ENCODE data around the gene TNK2.

The TNK2 gene

DNA sequence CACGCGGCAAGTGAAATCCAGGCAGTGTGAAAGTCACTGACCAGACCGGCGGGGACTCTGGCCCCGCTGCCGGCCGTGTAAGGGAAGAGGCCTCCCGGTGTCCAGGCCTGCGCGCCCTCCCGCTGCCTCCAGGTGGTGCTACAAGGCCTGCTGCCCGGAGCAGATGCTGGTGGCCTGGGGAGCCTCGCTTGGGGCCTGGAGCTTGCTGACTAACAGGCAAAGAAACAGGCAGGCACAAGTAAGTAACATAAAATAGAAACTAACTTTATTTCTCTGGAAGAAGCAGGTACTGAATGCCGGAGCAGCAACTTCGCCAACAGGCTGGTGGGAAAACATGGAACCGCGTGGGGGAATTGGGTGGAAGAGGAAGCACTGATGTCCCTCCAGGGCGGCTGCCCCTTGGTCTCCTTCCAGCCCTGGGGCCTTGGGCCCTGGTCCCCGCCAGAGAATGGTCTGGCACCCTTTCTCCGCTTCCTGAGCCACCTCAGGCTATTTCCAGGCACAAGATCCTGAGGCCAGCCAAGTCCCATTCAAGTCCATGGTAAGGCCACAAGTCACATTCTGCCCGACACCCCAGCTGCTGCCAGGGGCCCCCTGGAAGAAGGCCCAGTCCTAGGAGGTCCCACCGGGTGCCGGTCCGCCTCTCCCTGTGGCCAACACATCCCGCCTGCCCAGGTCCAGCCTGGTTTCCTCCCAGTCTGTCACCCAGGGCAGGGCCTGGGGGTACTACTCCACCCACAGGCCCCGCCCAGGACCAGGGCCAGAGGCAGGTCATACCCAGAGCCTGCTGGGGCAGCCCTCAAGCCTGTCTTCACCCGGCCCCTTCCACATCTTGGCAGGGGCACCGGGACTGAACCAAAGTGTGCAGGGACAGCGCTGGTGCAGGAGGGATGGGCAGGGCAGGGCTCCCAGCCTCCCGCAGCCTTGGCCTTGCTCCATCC lies 45.0 kb downstream of the TNK2 start (continued):
- TF ChIP-seq ZNF146 (tag by site-specific recombination; IDR thresholded peaks at IDR 0.05) (no peak), YY1 (tag by site-specific recombination; IDR thresholded peaks at IDR 0.05) (no peak), GLI4 (tag by site-specific recombination; IDR thresholded peaks at IDR 0.05) (no peak), ZNF660 (tag by site-specific recombination; IDR thresholded peaks at IDR 0.05) (peak; percentile 68), ZIC2 (tag by site-specific recombination; IDR thresholded peaks at IDR 0.05) (no peak), ZNF302 (tag by site-specific recombination; IDR thresholded peaks at IDR 0.05; ENCODE audit: low read depth) (no peak), ZNF426 (tag by site-specific recombination; IDR thresholded peaks at IDR 0.05) (no peak), ZNF184 (tag by site-specific recombination; IDR thresholded peaks at IDR 0.05) (no peak), TCF7L2 (IDR thresholded peaks at IDR 0.05; ENCODE audit: borderline replicate concordance, low read depth, low read length) (no peak), ZNF132 (tag by site-specific recombination; IDR thresholded peaks at IDR 0.05; ENCODE audit: borderline replicate concordance) (no peak), KLF10 (tag by site-specific recombination; IDR thresholded peaks at IDR 0.05) (no peak), ZNF514 (tag by site-specific recombination; IDR thresholded peaks at IDR 0.05) (no peak), ZNF394 (tag by site-specific recombination; IDR thresholded peaks at IDR 0.05; ENCODE audit: borderline replicate concordance) (no peak), ZNF174 (tag by site-specific recombination; IDR thresholded peaks at IDR 0.05) (no peak), ZNF221 (tag by site-specific recombination; IDR thresholded peaks at IDR 0.05; ENCODE audit: borderline replicate concordance) (no peak), ZSCAN16 (tag by site-specific recombination; IDR thresholded peaks at IDR 0.05) (no peak)
- TF ChIP-seq, protein P1, sequence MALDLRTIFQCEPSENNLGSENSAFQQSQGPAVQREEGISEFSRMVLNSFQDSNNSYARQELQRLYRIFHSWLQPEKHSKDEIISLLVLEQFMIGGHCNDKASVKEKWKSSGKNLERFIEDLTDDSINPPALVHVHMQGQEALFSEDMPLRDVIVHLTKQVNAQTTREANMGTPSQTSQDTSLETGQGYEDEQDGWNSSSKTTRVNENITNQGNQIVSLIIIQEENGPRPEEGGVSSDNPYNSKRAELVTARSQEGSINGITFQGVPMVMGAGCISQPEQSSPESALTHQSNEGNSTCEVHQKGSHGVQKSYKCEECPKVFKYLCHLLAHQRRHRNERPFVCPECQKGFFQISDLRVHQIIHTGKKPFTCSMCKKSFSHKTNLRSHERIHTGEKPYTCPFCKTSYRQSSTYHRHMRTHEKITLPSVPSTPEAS (tag by site-specific recombination; IDR thresholded peaks at IDR 0.05) = no peak
- TF ChIP-seq, protein P2, sequence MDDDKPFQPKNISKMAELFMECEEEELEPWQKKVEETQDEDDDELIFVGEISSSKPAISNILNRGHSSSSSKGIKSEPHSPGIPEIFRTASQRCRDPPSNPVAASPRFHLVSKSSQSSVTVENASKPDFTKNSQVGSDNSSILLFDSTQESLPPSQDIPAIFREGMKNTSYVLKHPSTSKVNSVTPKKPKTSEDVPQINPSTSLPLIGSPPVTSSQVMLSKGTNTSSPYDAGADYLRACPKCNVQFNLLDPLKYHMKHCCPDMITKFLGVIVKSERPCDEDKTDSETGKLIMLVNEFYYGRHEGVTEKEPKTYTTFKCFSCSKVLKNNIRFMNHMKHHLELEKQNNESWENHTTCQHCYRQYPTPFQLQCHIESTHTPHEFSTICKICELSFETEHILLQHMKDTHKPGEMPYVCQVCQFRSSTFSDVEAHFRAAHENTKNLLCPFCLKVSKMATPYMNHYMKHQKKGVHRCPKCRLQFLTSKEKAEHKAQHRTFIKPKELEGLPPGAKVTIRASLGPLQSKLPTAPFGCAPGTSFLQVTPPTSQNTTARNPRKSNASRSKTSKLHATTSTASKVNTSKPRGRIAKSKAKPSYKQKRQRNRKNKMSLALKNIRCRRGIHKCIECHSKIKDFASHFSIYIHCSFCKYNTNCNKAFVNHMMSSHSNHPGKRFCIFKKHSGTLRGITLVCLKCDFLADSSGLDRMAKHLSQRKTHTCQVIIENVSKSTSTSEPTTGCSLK (tag by site-specific recombination; IDR thresholded peaks at IDR 0.05) = no peak
- TF ChIP-seq, protein P3, sequence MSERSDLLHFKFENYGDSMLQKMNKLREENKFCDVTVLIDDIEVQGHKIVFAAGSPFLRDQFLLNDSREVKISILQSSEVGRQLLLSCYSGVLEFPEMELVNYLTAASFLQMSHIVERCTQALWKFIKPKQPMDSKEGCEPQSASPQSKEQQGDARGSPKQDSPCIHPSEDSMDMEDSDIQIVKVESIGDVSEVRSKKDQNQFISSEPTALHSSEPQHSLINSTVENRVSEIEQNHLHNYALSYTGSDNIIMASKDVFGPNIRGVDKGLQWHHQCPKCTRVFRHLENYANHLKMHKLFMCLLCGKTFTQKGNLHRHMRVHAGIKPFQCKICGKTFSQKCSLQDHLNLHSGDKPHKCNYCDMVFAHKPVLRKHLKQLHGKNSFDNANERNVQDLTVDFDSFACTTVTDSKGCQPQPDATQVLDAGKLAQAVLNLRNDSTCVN (tag by site-specific recombination; optimal IDR thresholded peaks at IDR 0.05) = no peak
- TF ChIP-seq, protein P4, sequence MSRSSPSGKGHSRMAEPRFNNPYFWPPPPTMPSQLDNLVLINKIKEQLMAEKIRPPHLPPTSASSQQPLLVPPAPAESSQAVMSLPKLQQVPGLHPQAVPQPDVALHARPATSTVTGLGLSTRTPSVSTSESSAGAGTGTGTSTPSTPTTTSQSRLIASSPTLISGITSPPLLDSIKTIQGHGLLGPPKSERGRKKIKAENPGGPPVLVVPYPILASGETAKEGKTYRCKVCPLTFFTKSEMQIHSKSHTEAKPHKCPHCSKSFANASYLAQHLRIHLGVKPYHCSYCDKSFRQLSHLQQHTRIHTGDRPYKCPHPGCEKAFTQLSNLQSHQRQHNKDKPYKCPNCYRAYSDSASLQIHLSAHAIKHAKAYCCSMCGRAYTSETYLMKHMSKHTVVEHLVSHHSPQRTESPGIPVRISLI (tag by site-specific recombination; IDR thresholded peaks at IDR 0.05) = no peak
- TF ChIP-seq, protein P5, sequence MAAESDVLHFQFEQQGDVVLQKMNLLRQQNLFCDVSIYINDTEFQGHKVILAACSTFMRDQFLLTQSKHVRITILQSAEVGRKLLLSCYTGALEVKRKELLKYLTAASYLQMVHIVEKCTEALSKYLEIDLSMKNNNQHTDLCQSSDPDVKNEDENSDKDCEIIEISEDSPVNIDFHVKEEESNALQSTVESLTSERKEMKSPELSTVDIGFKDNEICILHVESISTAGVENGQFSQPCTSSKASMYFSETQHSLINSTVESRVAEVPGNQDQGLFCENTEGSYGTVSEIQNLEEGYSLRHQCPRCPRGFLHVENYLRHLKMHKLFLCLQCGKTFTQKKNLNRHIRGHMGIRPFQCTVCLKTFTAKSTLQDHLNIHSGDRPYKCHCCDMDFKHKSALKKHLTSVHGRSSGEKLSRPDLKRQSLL (tag by site-specific recombination; IDR thresholded peaks at IDR 0.05) = no peak
- TF ChIP-seq, protein P6, sequence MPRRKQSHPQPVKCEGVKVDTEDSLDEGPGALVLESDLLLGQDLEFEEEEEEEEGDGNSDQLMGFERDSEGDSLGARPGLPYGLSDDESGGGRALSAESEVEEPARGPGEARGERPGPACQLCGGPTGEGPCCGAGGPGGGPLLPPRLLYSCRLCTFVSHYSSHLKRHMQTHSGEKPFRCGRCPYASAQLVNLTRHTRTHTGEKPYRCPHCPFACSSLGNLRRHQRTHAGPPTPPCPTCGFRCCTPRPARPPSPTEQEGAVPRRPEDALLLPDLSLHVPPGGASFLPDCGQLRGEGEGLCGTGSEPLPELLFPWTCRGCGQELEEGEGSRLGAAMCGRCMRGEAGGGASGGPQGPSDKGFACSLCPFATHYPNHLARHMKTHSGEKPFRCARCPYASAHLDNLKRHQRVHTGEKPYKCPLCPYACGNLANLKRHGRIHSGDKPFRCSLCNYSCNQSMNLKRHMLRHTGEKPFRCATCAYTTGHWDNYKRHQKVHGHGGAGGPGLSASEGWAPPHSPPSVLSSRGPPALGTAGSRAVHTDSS (tag by site-specific recombination; IDR thresholded peaks at IDR 0.05) = no peak
- TF ChIP-seq, protein P7, sequence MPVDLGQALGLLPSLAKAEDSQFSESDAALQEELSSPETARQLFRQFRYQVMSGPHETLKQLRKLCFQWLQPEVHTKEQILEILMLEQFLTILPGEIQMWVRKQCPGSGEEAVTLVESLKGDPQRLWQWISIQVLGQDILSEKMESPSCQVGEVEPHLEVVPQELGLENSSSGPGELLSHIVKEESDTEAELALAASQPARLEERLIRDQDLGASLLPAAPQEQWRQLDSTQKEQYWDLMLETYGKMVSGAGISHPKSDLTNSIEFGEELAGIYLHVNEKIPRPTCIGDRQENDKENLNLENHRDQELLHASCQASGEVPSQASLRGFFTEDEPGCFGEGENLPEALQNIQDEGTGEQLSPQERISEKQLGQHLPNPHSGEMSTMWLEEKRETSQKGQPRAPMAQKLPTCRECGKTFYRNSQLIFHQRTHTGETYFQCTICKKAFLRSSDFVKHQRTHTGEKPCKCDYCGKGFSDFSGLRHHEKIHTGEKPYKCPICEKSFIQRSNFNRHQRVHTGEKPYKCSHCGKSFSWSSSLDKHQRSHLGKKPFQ (tag by site-specific recombination; IDR thresholded peaks at IDR 0.05) = no peak
- TF ChIP-seq, protein P8, sequence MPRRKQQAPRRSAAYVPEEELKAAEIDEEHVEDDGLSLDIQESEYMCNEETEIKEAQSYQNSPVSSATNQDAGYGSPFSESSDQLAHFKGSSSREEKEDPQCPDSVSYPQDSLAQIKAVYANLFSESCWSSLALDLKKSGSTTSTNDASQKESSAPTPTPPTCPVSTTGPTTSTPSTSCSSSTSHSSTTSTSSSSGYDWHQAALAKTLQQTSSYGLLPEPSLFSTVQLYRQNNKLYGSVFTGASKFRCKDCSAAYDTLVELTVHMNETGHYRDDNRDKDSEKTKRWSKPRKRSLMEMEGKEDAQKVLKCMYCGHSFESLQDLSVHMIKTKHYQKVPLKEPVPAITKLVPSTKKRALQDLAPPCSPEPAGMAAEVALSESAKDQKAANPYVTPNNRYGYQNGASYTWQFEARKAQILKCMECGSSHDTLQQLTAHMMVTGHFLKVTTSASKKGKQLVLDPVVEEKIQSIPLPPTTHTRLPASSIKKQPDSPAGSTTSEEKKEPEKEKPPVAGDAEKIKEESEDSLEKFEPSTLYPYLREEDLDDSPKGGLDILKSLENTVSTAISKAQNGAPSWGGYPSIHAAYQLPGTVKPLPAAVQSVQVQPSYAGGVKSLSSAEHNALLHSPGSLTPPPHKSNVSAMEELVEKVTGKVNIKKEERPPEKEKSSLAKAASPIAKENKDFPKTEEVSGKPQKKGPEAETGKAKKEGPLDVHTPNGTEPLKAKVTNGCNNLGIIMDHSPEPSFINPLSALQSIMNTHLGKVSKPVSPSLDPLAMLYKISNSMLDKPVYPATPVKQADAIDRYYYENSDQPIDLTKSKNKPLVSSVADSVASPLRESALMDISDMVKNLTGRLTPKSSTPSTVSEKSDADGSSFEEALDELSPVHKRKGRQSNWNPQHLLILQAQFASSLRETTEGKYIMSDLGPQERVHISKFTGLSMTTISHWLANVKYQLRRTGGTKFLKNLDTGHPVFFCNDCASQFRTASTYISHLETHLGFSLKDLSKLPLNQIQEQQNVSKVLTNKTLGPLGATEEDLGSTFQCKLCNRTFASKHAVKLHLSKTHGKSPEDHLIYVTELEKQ (tag by site-specific recombination; IDR thresholded peaks at IDR 0.05; ENCODE audit: borderline replicate concordance) = no peak

Data from HEK293 (cell line).